Left renal pelvis (tissue), 4 donors: ENCODE results near the gene IGSF1. TPM values are rescaled to one million over a fixed set of nuclear protein-coding genes. Genes with fewer than 3 reads are reported as not detected.
A peak's percentile ranks its signal among the peaks of the same experiment; 100 is the strongest.

Experiments
- DNase-seq, 4 donors: peaks; one replicate each; pipeline ENCODE4 v3.0.0-alpha.2; 2013; ENCODE audit warnings: low read depth in 4 of 4, low spot score in 3 of 4
- polyA plus RNA-seq, 4 donors: library from polyadenylated mRNA; unstranded; fragments of 120-200 nt; gene quantifications; one replicate each; pipeline ENCODE4 v1.2.1, GENCODE V29; 2013; ENCODE audit not compliant: insufficient read length in 4 of 4

The IGSF1 gene
- 10 to 100 TPM in 3 of 4 donors, 1 to 10 TPM in 1; 4.2 to 23.1 (median 15.6) TPM for polyA plus RNA-seq

DNA sequence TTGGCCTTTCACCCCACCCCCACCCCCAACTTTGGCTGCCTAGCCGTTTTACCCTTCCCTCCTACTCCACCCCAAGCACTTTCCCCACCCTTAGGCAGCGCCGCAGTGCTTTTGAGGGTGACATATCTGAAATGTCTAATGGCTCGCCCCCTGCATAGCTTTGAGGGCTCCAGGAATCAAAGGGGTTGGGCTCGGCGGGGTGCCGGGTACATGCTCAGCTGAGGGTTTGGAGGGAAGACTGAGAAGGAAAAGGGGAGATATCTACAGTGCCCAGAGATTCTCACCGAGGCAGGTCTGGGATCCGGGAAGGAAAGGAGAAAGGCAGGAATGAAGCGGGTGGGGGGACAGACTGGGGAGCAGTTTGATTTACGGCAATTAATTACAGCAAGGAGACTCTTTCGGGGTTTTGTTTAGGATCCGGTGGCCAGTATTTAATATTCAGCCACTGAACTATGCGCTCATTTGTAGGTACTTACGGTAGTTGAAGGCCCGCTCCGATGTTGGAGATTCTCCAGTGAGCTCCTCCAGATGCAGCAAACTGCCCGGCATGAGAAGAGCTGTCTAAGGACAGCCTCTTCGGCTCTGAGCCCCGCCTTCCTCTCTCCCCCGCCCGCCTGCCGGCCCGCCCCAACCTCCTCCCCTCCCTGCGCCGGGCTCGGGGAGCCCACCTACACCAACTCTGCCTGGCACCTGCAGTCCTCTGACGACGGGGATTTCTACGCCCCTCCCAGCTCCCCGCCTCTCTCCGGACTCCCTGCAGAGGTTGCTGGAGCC, at the start of gene IGSF1:
TSS of gene IGSF1 (minus strand) at position 569 of the 774 bp plus-strand sequence. CDS start 2,632 bp downstream, outside the sequence.
- DNase-seq = peak in 3 of 4 donors; percentile 22 to 37 (median 29)

GRCh38 chrX:131332331-131332730, 43.2 kb upstream of the IGSF1 start:
- DNase-seq = no peak

DNA sequence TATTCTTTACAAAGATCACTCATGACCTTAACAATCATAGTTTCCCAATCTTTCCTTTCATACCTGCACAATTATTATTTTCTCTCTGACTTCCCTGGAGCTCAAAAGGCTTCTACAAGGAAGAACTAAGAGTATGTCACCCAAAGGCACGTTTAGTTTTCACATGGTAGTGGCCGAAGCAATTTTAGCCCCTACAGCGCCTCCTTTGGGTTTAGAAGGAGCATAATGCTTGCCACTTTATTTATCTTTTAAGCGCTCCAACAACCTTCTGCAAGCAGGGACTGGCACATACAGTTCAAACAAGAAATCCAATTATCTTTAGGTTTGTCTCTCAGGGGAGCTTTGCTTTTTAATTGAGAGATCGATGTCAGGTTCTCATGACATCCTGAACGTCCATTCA, 42.0 kb upstream of the IGSF1 start:
- DNase-seq = no peak

DNA sequence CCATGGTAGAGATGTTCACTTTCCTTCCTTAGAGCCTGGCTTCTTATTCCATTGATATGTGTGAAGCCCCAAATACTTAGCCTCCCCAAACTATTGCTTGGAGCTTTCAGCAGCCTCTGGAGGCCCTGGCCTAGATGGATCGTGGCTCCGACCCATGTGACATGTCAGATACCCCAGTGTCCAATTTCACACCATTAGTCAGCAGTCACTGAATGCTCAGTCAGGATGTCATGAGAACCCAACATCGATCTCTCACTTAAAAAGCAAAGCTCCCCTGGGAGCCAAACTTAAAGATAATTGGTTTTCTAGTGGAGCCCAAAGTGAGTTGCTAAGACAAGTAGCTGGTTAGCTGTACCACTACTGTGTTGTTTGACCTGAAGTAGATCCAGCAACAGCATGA, 41.6 kb upstream of the IGSF1 start:
- no peak for DNase-seq

DNA sequence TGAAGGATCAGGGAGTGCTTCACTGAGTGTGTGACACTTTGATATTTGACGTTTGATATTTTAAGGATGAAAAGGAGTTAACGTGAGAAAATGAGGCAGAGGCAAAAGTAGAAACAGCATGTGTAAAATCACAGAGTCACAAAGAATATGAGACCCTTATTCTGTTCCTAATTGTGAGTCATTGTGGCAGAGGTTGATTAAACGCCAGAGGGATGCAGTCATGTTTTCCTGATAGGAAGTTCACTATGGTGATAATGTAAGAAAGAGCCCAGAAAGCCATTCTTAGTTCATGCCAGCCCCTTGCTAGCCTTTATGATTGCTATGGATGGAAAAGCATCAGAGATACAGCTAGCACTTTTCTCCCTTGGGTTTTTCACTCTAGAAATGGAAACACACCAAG, 33.5 kb upstream of the IGSF1 start:
- DNase-seq = no peak

DNA sequence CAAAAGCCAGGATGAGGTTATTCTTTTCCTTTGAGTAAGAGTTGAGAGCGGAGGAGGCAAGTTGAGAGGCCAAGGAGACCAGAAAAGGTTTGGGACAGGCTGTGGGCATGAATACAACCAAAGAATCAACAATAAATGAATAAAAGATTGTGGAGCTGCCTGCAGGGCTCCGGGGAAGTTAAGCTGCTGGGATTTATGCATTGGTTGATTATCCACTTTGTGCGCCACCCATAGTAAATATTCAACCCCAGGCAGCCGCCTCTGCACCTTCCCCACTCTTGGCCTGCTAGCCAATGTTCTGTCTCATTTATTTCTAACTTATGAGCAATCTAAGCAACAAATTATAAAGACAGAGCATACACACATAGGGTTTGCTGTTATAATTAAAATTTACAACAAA, 28.2 kb upstream of the IGSF1 start:
- DNase-seq = no peak

GRCh38 chrX:131316260-131316659, 27.2 kb upstream of the IGSF1 start:
- no peak for DNase-seq

GRCh38 chrX:131308980-131309379, 19.9 kb upstream of the IGSF1 start:
- DNase-seq = no peak

DNA sequence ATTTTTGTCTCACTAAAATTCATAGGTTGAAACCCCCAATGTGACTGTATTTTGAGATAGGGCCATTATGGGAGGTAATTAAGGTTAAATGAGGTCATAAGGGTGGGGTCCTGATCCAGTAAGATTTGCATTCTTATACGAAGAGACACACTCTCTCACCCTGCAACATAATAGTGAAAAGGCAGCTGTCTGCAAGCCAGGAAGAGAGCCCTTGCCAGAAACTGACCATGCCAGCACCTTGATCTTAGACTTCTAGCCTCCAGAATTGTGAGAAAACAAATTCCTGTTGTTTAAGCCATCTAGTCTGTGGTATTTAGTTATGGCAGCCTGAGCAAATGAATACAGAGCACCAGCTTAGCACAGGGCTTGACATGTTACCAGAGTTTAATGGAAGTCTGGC, 17.5 kb upstream of the IGSF1 start:
- DNase-seq = no peak

DNA sequence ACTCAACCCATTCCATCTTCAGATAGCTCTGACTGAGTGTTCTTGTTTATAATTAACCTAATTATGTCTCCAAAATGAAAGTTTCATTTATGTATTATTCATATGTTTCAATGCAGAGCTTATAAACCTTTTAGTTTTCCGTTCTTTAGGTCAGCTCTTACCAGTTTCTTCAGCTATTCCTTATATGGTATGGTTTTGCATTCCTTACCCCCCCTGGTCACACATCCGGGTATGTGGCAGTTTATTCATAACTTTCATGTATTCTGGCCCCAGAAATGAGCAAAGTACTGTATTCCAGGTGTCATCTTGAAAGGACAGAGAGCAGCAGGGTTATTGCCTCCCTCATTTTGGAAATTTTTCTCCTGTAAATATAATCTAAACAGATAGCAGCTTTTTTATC, 16.8 kb upstream of the IGSF1 start:
- no peak for DNase-seq

- DNase-seq = no peak
Observed at GRCh38 chrX:131302701-131303100, 13.6 kb upstream of the IGSF1 start.

- DNase-seq = no peak
Observed at GRCh38 chrX:131301155-131301554, 12.0 kb upstream of the IGSF1 start.

DNA sequence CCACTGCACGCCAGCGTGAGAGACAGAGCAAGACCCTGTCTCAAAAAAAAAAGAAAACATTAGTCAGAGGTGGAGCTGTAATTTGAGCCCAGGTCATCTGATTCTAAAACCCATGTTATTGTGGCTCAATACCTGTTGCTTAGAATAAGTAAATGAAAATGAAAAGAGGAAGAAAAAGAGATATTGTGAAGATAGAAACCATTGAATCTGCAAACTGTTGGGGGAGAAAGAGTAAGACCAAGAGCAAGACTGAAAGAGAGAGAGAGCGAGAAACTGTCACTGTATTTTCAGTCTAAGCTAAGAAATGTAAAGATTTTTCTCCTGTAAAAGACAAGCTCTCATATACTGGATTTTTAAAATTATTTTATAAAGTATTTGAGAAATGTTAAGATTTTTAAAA, 9.7 kb upstream of the IGSF1 start:
- DNase-seq = no peak

- no peak for DNase-seq
Observed at GRCh38 chrX:131298036-131298435, 8.9 kb upstream of the IGSF1 start.

DNA sequence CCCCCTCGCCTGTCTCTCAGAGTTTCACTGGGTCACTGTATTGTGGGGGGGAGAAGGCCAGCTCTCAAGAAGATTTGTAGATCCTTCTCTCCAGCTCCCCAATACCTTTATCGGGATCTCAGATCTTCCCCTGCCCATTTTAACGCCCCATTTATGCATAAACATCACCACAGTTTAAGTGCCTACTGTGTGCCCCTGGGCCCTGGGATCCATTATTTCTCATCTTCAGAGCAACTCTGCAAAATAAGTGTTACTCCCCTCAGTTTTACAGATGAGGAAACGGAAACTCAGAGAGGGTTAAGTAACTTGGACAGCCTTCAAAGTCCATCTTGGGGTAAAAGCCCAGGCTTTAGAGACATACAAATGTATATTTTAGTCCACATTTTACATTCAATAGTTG, 421 bp upstream of the IGSF1 start:
- no peak for DNase-seq

- no peak for DNase-seq
Observed at GRCh38 chrX:131288188-131288587, 918 bp downstream of the IGSF1 start.

DNA sequence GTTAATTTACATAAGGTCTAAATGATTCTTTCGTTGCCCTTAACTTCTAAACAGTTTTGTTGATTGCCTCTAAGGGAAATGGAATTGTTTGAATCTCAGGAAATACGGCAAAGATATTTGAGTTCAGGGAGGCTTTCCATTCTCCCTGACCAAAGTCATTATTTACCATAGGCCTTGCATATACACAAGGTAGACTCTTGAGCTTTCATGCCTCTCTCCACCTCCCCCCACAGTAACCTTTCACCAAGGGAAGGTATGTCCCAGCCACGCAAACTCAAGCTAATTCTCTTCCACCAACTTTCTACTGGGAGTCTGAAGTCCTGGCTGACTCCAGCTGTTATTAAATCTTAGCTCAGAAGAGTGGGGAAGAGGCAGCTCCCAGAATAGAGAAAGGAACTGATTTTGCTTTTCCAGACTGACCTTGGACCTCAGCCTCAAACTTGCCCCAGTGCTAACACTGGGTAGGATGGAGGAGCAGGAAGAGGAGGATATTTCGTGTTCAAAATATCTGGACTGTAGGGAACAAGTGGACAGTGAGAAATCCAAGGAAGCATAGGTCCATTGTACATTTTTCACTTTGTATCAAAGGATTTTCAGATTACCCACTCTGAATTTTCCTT, 1.4 kb downstream of the IGSF1 start:
- no peak for DNase-seq

DNA sequence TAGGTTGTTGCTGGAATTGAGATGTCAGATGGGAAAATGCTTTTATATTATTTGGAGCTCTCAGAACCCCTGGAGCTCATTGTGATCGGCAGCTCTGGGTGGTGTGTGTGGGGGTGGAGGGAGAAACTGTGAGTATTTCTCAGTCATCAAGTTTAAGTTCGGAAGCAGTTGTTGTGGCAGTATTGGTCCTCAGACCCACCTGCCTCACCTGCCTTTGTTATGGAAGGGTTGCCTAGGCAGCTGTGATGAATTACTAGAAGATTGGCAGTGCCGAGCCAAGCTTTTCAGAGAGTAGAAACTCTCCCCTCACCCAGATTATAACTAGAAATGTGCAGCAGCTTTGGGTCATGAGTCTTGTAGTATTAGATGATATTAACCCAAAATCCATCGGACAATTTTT, 9.5 kb downstream of the IGSF1 start:
- no peak for DNase-seq

GRCh38 chrX:131279197-131279596, 9.9 kb downstream of the IGSF1 start:
- DNase-seq = no peak

DNA sequence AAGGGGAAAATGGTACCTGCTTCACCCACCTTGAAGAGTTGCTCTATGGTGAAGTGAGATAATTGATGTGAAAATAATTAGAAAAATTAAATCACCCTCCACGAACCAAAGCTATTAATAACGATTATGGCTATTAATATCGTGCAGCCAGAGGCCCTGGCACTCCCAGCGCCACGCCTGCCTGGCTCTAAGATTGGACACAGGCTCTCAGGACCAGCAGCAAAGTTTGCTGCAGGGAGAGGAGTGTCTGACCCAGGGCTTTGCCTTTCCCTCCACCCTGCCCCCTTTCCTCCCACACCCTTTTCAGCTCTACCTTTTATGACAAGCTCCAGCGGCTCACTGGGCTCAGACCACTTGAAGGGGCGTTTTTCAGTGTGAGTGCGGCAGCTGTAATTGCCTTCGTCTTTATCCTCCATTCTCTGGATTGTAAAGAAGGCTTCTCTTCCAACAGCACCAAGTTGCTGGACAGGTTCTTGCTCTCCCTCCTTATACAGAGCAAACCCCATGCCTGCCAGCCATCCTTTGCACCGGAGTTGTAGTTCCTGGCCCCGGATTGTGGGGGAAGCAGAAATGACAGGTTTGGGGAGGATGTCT, 11.5 kb downstream of the IGSF1 start:
- DNase-seq = no peak

GRCh38 chrX:131273011-131273410, 16.1 kb downstream of the IGSF1 start:
- no peak for DNase-seq

DNA sequence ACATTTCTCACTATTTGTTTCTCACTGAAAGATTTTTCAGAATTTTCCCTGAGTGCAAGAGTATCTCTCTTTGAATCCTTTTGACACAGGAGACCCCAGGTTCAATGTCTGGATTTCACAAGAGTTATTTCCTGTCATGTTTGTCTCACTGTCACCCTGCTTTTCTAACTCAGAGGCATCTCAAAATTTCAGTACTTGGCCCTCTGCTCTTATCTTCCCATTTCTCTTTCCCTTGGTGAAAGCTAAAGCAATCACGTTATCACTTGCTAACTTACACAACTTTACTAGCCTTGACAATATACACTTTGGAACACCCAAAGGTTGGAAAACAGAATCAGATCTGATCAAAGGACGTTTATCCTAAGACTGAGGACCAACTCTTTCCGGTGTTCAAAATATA, 17.3 kb downstream of the IGSF1 start:
- DNase-seq = no peak
